ENCODE measurements around the gene TSPAN18.

- TF ChIP-seq CTCF (IDR thresholded peaks at IDR 0.05), result no peak
- no peak for TF ChIP-seq POLR2AphosphoS5 (IDR thresholded peaks at IDR 0.05)
- TF ChIP-seq POLR2A (IDR thresholded peaks at IDR 0.05), result no peak
These were observed 120.6 kb downstream of the TSPAN18 start for GRCh38 chr11:44847316-44847715.

Data from transverse colon (tissue), 4 donors.